22Rv1 (cell line): ENCODE measurements around the gene P2RX3.

Experiments used
- ZFX ChIP-seq: fragments of 450-650 bp; IDR thresholded peaks from 2 replicates; pipeline ENCODE4 v1.6.1; 2017; ENCODE audit warnings: antibody characterized with exemption, borderline replicate concordance
- TF ChIP-seq, protein P1 (sequence below): fragments of 450-650 bp; IDR thresholded peaks from 2 replicates; pipeline ENCODE4 v1.5.1; 2017; ENCODE audit warnings: mild to moderate bottlenecking

DNA sequence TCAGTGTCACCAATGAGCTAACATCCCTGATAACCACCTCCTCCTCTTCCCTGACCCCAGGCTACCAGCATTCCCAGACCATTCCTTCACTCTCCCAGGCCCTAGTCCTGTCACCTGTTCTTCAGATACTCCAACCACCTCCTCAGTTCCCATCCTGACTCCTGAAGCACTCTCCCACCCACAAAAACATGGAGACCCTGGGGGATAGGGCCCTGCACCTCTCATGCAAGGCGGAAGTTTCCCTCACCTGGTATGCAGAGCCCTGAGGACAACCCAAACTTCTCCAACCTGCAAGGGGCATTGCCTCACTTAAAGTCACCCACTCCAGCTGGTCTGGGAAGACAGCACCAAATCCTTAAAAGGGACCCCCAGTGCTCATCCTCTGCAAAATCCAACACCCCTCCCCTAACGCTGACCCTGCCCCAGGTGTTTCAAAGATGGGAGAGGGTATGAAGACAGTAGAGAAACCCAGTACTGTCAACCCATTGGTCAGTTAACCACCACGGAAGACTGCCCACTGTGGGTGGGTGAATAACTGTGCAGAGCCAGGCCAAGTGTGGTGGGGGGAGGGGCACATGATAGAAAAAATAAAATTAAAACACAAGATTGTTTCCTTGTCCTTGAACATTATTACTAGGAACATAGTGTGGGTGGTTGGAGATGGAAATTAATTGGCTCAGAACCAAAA is 14.8 kb upstream of the P2RX3 start:
- TF ChIP-seq, protein P1, sequence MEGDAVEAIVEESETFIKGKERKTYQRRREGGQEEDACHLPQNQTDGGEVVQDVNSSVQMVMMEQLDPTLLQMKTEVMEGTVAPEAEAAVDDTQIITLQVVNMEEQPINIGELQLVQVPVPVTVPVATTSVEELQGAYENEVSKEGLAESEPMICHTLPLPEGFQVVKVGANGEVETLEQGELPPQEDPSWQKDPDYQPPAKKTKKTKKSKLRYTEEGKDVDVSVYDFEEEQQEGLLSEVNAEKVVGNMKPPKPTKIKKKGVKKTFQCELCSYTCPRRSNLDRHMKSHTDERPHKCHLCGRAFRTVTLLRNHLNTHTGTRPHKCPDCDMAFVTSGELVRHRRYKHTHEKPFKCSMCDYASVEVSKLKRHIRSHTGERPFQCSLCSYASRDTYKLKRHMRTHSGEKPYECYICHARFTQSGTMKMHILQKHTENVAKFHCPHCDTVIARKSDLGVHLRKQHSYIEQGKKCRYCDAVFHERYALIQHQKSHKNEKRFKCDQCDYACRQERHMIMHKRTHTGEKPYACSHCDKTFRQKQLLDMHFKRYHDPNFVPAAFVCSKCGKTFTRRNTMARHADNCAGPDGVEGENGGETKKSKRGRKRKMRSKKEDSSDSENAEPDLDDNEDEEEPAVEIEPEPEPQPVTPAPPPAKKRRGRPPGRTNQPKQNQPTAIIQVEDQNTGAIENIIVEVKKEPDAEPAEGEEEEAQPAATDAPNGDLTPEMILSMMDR: no peak
- TF ChIP-seq ZFX: no peak
